GM23248 (cell line): ENCODE measurements around the gene TUBA4A. TPM values are rescaled to one million over a fixed set of nuclear protein-coding genes. Genes with fewer than 3 reads are reported as not detected.

Experiments used
- DNase-seq: peaks from one replicate; pipeline ENCODE4 v3.0.0-alpha.2; 2015
- H2AFZ ChIP-seq: fragments of 200-600 bp; sonication (generic); 2 replicates; pipeline ENCODE4 v1.6.1; 2016; ENCODE audit warnings: antibody characterized with exemption
- H3F3A ChIP-seq: fragments of 200-600 bp; sonication (generic); 2 replicates; pipeline ENCODE4 v1.6.1; 2016; ENCODE audit warnings: mild to moderate bottlenecking, antibody characterized with exemption, mixed run types; ENCODE audit not compliant: insufficient read depth
- H3K27ac ChIP-seq: fragments of 200-600 bp; sonication (generic); 2 replicates; pipeline ENCODE4 v1.5.1; 2016; ENCODE audit warnings: mild to moderate bottlenecking
- H3K27me3 ChIP-seq: fragments of 200-600 bp; sonication (generic); replicated peaks from 2 replicates; pipeline ENCODE4 v1.6.1; 2016; ENCODE audit warnings: mild to moderate bottlenecking; ENCODE audit not compliant: insufficient read depth
- H3K36me3 ChIP-seq: fragments of 200-600 bp; sonication (generic); 2 replicates; pipeline ENCODE4 v1.6.1; 2016; ENCODE audit warnings: low read depth, mild to moderate bottlenecking
- H3K4me1 ChIP-seq: fragments of 200-600 bp; sonication (generic); 2 replicates; pipeline ENCODE4 v1.6.1; 2016; ENCODE audit warnings: mild to moderate bottlenecking; ENCODE audit not compliant: insufficient read depth
- H3K4me2 ChIP-seq: fragments of 200-600 bp; sonication (generic); one replicate; pipeline ENCODE4 v1.6.1; 2016; ENCODE audit warnings: mild to moderate bottlenecking; ENCODE audit not compliant: unreplicated experiment
- H3K4me3 ChIP-seq: fragments of 200-600 bp; sonication (generic); 2 replicates; pipeline ENCODE4 v1.5.1; 2016; ENCODE audit warnings: mild to moderate bottlenecking
- H3K79me2 ChIP-seq: fragments of 200-600 bp; sonication (generic); 2 replicates; pipeline ENCODE4 v1.6.1; 2016; ENCODE audit warnings: mild to moderate bottlenecking; ENCODE audit not compliant: insufficient read depth
- H3K9ac ChIP-seq: fragments of 200-600 bp; sonication (generic); 2 replicates; pipeline ENCODE4 v1.6.1; 2016; ENCODE audit warnings: mild to moderate bottlenecking
- H3K9me2 ChIP-seq: fragments of 200-600 bp; sonication (generic); 2 replicates; pipeline ENCODE4 v1.6.1; 2016; ENCODE audit warnings: mixed run types, mild to moderate bottlenecking, moderate library complexity; ENCODE audit not compliant: insufficient read depth
- H3K9me3 ChIP-seq: fragments of 200-600 bp; sonication (generic); one replicate; pipeline ENCODE4 v1.6.1; 2017; ENCODE audit warnings: low read depth
- H4K20me1 ChIP-seq: fragments of 200-600 bp; sonication (generic); 2 replicates; pipeline ENCODE4 v1.6.0; 2016; ENCODE audit not compliant: insufficient read depth
- EZH2 ChIP-seq: fragments of 200-600 bp; sonication (generic); IDR thresholded peaks from 2 replicates; pipeline ENCODE4 v1.6.1; 2018; ENCODE audit warnings: antibody characterized with exemption, mild to moderate bottlenecking; ENCODE audit not compliant: insufficient read depth, poor library complexity, severe bottlenecking
- EZH2phosphoT487 ChIP-seq: fragments of 200-600 bp; sonication (generic); IDR thresholded peaks from 2 replicates; pipeline ENCODE4 v1.6.1; 2018; ENCODE audit warnings: antibody characterized with exemption, moderate library complexity, mild to moderate bottlenecking, low read depth; ENCODE audit not compliant: insufficient read depth
- WGBS, 2 experiments: methylation state at CpG; one replicate each; pipeline ENCODE4 v1.1.6; 2015 to 2017; ENCODE audit warnings: low lambda C conversion rate in 2 of 2, low coverage in 1 of 2; ENCODE audit errors: missing lambda C conversion rate in 2 of 2; 5-methylcytosine and 5-hydroxymethylcytosine counted together
- in situ Hi-C: fragments of 300-500 bp; cut with MboI; formaldehyde crosslinking; loops from 2 replicates; pipeline ENCODE4 v1.15.0; 2020
- polyA plus RNA-seq: library from polyadenylated mRNA; unstranded; fragments of >200 nt; fragmentation: Nextera tagmentation; extraction: Ambion mirVana; gene quantifications from 2 replicates; pipeline ENCODE4 v1.2.1, GENCODE V29; 2016
- total RNA-seq: library from RNA; depleted of rRNA; stranded (reverse); fragments of >200 nt; shearing (Covaris generic); gene quantifications from 2 replicates; pipeline ENCODE4 v1.2.3, GENCODE V29; 2014

Gene TUBA4A
- total and polyA plus RNA-seq, 2 experiments from 2014 or later = 14.3 to 14.5 TPM

DNA sequence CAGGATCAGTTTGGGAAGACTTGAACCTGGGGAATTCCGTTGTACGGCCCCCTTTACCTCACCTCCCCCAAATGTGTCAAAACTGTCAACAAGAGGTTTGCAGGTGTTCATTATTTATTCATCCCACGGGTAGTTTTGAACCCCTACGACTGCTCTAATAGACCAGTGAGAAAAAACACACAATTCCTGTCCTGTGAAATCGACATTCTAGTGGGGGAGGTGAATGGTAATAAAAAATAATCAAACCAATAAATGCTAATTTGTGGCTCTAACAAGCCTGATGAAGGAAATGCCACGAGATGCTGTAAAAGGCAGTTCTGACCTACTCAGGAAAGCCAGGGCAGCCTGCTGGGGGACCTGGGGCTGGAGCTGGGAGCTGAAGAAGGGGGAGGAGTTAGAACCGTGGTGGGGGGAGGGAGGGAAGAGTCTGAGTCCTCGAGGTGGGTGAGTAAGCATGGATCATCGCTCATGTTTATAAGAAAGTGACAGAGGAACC, 25.0 kb upstream of the TUBA4A start:
- Histone ChIP-seq H3K27me3 (no peaks in the 10 kb centered on the region), H2AFZ (peak overlapping the region; percentile 68; the same call in 1 of the 2 replicates), H3K27ac (peak overlapping the region; percentile 97), H3K4me3 (peak overlapping the region; percentile 60), H3K9me2 (no peaks in the 10 kb centered on the region), H3K4me2 (peak overlapping the region; percentile 83), H3F3A (peaks cover 22% of the 10 kb centered on the region), H3K79me2 (peaks cover 15% of the 10 kb centered on the region; the same call in 1 of the 2 replicates), H3K9me3 (no peaks in the 10 kb centered on the region), H4K20me1 (no peaks in the 10 kb centered on the region), H3K36me3 (no peaks in the 10 kb centered on the region), H3K4me1 (peaks cover 32% of the 10 kb centered on the region), H3K9ac (peak overlapping the region; percentile 97)
- WGBS, 2 experiments = 32 to 56% methylated on average over 6 to 9 of the region's 9 CpGs
- no peak for DNase-seq
- TF ChIP-seq EZH2 = no peak
- no peak for TF ChIP-seq EZH2phosphoT487
- in situ Hi-C loops = no loop called here

DNA sequence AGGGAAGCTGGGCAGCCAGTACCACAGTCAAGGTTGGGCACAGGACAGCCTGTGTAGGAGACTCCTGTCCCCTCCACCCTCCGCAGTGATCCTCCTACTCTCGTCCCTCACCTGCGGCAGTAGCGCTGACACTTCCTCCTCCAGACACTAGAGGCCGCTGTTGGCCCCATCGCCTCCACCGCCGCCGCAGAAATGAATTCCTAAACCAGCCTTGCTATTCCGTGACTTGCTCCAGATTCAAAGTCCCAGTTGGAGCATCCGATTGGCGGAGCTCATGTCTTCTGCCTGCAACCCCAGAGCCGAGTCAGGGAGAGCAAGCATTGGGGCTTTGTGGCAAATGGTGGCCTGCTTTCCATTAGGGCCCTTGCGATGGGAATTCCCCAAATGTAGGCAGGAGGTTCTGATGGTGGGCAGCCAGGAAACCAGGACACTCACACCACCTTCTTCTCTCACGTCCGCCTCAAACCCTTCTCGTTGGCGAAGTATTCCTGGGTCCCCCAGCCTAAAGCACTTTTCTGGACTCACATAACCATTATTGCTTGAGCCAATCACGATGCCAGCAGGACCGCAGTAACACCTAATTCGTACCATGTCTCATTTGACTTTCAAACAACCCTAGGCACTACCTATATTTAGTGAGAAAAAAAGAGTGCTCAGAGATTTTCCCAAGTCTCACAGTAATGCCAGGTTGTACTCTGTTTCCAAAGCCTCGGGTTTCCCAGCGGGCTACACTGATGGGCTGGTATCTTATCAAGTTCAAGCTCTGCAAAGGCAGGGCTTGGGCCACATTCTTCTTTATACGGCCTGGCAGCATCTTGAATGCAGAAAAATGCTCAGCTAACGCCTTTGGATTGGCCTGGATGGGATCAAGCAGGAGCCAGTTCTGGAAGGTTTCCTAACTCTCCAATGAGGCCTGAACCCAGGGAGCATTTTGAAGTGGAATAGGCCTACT, 24.3 kb upstream of the TUBA4A start:
- peak; percentile 91 for DNase-seq
- no peaks in the 10 kb centered on the region for H3K36me3 ChIP-seq
- H3K9me2 ChIP-seq = no peaks in the 10 kb centered on the region
- peaks cover 39% of the 10 kb centered on the region for H3K4me1 ChIP-seq
- no peak overlapping the region for H3K4me3 ChIP-seq
- no peaks in the 10 kb centered on the region for H4K20me1 ChIP-seq
- peak overlapping the region; percentile 83 for H3K4me2 ChIP-seq
- in situ Hi-C loops = no loop called here
- peak overlapping the region; percentile 68 for H2AFZ ChIP-seq
- TF ChIP-seq EZH2phosphoT487 (no peak), EZH2 (no peak)
- H3K27ac ChIP-seq = peak overlapping the region; percentile 97
- WGBS, 2 experiments = 25 to 26% methylated on average over 25 of the region's 25 CpGs
- H3K9ac ChIP-seq = peak overlapping the region; percentile 97
- H3K27me3 ChIP-seq = no peaks in the 10 kb centered on the region
- H3F3A ChIP-seq = peaks cover 26% of the 10 kb centered on the region
- peaks cover 15% of the 10 kb centered on the region; the same call in 1 of the 2 replicates for H3K79me2 ChIP-seq
- H3K9me3 ChIP-seq = no peaks in the 10 kb centered on the region

DNA sequence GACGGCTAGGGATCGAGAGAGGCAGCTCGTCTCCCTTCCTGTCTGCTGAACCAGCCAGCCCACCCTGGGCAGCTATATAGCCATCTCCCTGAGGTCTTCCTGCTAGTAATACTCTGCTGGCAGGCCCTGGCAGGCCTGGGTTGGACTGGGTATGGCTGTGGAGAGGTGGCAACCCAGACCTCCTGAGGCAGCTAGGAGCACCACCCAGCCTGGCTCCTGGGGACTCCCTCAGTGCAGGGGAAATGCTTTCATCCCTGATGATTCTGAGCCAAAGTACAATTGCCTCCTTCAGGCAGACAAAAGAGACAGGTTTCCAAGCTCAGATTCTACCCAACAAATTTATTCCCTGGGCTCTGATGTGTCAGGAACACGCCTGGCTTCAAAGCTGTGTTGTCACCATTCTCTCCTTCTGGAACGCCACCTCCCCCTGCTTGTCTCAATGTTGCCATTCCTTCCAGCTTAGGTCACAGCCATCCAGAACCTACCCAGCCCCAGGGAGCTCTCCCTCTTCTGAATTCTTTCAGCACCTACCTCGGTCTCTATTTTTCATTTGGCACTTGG, 20.7 kb upstream of the TUBA4A start:
- in situ Hi-C loops = no loop called here
- peak overlapping the region; percentile 91 for H3K27ac ChIP-seq
- peaks cover 38% of the 10 kb centered on the region for H3K4me1 ChIP-seq
- H3K4me3 ChIP-seq = peak overlapping the region; percentile 36
- no peaks in the 10 kb centered on the region for H3K79me2 ChIP-seq
- peak overlapping the region; percentile 49 for H3K4me2 ChIP-seq
- H3F3A ChIP-seq = peaks cover 26% of the 10 kb centered on the region
- peak overlapping the region; percentile 66 for H3K9ac ChIP-seq
- H3K9me3 ChIP-seq = no peaks in the 10 kb centered on the region
- no peaks in the 10 kb centered on the region for H4K20me1 ChIP-seq
- no peaks in the 10 kb centered on the region for H3K27me3 ChIP-seq
- 19 to 39% methylated on average over 6 of the region's 6 CpGs for WGBS, 2 experiments
- H2AFZ ChIP-seq = no peak overlapping the region
- peak; percentile 97 for DNase-seq
- H3K36me3 ChIP-seq = no peaks in the 10 kb centered on the region
- no peak for TF ChIP-seq EZH2
- TF ChIP-seq EZH2phosphoT487 = no peak
- H3K9me2 ChIP-seq = no peaks in the 10 kb centered on the region

DNA sequence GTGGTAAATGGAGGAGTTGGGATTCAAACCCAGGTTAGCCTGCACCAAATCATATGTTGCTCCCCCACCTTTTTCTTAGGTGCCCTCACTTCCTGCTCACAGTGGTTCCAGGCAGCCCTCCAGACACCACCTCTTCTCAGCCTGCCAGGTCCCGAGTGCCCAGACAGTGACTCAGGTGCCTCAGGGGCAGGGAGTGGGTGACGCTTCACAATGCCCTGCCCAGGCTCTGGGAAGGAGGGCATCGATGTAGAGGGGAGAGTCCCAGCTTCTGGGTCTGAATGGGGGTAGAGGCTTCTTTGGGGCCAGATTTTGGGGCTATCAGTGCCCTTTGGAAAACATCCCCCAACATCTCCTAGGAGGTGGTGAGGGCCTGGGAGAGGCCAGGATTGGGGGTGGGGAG, 20.2 kb upstream of the TUBA4A start:
- in situ Hi-C loops = no loop called here
- peak; percentile 74 for DNase-seq
- Histone ChIP-seq H2AFZ (no peak overlapping the region), H3K9ac (peak overlapping the region; percentile 66), H4K20me1 (no peaks in the 10 kb centered on the region), H3K36me3 (no peaks in the 10 kb centered on the region), H3K27me3 (no peaks in the 10 kb centered on the region), H3K79me2 (no peaks in the 10 kb centered on the region), H3K4me3 (peak overlapping the region; percentile 36), H3F3A (peaks cover 26% of the 10 kb centered on the region), H3K9me2 (no peaks in the 10 kb centered on the region), H3K27ac (peak overlapping the region; percentile 91), H3K9me3 (no peaks in the 10 kb centered on the region), H3K4me2 (peak overlapping the region; percentile 49), H3K4me1 (peaks cover 38% of the 10 kb centered on the region)
- no peak for TF ChIP-seq EZH2phosphoT487
- WGBS, 2 experiments = 32 to 46% methylated on average over 3 of the region's 3 CpGs
